GM12872 (cell line): ENCODE data around the gene C3.

Source experiments
- CTCF ChIP-seq: IDR thresholded peaks from 3 replicates; pipeline ENCODE4 v1.5.1; 2011; ENCODE audit warnings: low read depth, mild to moderate bottlenecking, low read length, moderate library complexity; ENCODE audit not compliant: insufficient read depth

Gene C3

GRCh38 chr19:6730941-6731670 lies 10.7 kb upstream of the C3 start:
- no peak for TF ChIP-seq CTCF

- no peak for TF ChIP-seq CTCF
These were observed 9.8 kb upstream of the C3 start for GRCh38 chr19:6730153-6730804.

GRCh38 chr19:6729573-6730152 lies 9.2 kb upstream of the C3 start:
- TF ChIP-seq CTCF, result no peak

GRCh38 chr19:6728346-6728745 lies 7.9 kb upstream of the C3 start:
- no peak for TF ChIP-seq CTCF

- TF ChIP-seq CTCF, result no peak
These were observed 5.2 kb upstream of the C3 start for GRCh38 chr19:6725513-6726231.

GRCh38 chr19:6724631-6725492 lies 4.4 kb upstream of the C3 start:
- TF ChIP-seq CTCF, result no peak

- TF ChIP-seq CTCF, result no peak
These were observed 3.3 kb upstream of the C3 start for GRCh38 chr19:6723738-6724137.
